A673 (cell line): ENCODE results near the gene NLRP10.

Experiments
- CTCF ChIP-seq: fragments of 300-800, 200-600 bp; sonication (generic); conservative IDR thresholded peaks from 2 replicates; pipeline ENCODE4 v1.5.1; 2017; ENCODE audit warnings: low read depth, mild to moderate bottlenecking, antibody characterized with exemption, low read length, moderate library complexity, mixed read lengths
- EZH2 ChIP-seq: fragments of 200-600 bp; sonication (generic); IDR thresholded peaks from 2 replicates; pipeline ENCODE4 v1.6.1; 2017; ENCODE audit warnings: borderline replicate concordance, low read depth, mild to moderate bottlenecking, mixed read lengths, antibody characterized with exemption, low read length; ENCODE audit not compliant: poor library complexity, severe bottlenecking

- TF ChIP-seq CTCF (no peak), EZH2 (no peak)
Measured at GRCh38 chr11:7955191-7955590, 10.1 kb downstream of the NLRP10 start.
